KMS-11 (cell line): Measurements from ENCODE around the gene LRRK1.
"Not testable (repeated sequence)": the region's sequence is repeated elsewhere in the genome, so short reads cannot be mapped to it uniquely, and the experiment has no call there.

Experiments
- H2AFZ ChIP-seq: fragments of 200-600 bp; sonication (generic); 2 replicates; pipeline ENCODE4 v1.6.1; 2016; ENCODE audit warnings: antibody characterized with exemption, mixed run types, low read depth
- H3K27ac ChIP-seq: fragments of 200-600 bp; sonication (generic); 2 replicates; pipeline ENCODE4 v1.6.1; 2016; ENCODE audit warnings: mild to moderate bottlenecking, mixed run types
- H3K27me3 ChIP-seq: fragments of 200-600 bp; sonication (generic); 2 replicates; pipeline ENCODE4 v1.6.1; 2017; ENCODE audit warnings: mild to moderate bottlenecking, low read depth, mixed run types, moderate library complexity; ENCODE audit not compliant: insufficient read depth
- H3K36me3 ChIP-seq: fragments of 200-600 bp; sonication (generic); 2 replicates; pipeline ENCODE4 v1.6.1; 2017; ENCODE audit warnings: mild to moderate bottlenecking, mixed run types; ENCODE audit not compliant: insufficient read depth
- H3K4me1 ChIP-seq: fragments of 200-600 bp; sonication (generic); 2 replicates; pipeline ENCODE4 v1.6.1; 2016; ENCODE audit warnings: mild to moderate bottlenecking, low read depth, mixed run types; ENCODE audit not compliant: poor library complexity, severe bottlenecking
- H3K4me2 ChIP-seq: fragments of 200-600 bp; sonication (generic); 2 replicates; pipeline ENCODE4 v1.7.0; 2016; ENCODE audit warnings: mild to moderate bottlenecking, mixed run types
- H3K4me3 ChIP-seq: fragments of 200-600 bp; sonication (generic); IDR thresholded peaks from 2 replicates; pipeline ENCODE4 v1.6.1; 2017; ENCODE audit warnings: low read depth, low read length, mixed read lengths; ENCODE audit not compliant: insufficient read depth
- H3K79me2 ChIP-seq: fragments of 200-600 bp; sonication (generic); 2 replicates; pipeline ENCODE4 v1.6.1; 2016; ENCODE audit warnings: low read depth, mixed run types; ENCODE audit not compliant: insufficient read depth
- H3K9ac ChIP-seq: fragments of 200-600 bp; sonication (generic); 2 replicates; pipeline ENCODE4 v1.6.1; 2016; ENCODE audit warnings: mild to moderate bottlenecking, mixed run types
- H4K20me1 ChIP-seq: fragments of 200-600 bp; sonication (generic); 2 replicates; pipeline ENCODE4 v1.6.1; 2016; ENCODE audit warnings: mild to moderate bottlenecking, mixed run types; ENCODE audit not compliant: insufficient read depth
- TF ChIP-seq, protein P1 (sequence below): fragments of 200-600 bp; sonication (generic); conservative IDR thresholded peaks from 2 replicates; pipeline ENCODE4 v1.6.1; 2017; ENCODE audit warnings: low read depth, mild to moderate bottlenecking, antibody characterized with exemption, low read length, moderate library complexity, mixed read lengths

LRRK1 gene

DNA sequence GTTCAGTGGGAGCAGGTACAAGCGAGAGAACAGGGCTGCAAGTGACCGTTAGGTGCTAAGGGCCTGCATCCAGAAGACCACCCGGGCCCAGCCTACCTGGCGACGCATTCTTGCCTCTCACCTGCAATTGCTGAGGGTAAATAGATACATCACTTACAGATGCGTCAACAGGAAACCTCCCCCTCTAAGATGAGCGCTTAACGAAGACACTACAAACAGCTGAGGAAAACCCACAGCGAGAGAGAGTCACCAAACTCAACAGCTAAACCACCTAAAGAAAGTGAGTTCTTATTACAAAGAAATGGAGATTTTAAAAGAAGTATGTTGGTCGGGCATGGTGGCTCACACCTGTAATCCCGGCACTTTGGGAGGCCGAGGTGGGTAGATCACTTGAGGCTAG is 174.8 kb downstream of the LRRK1 start:
- Histone ChIP-seq H3K27ac (no peak overlapping the region), H3K4me2 (no peak overlapping the region), H4K20me1 (no peaks in the 10 kb centered on the region), H3K9ac (no peak overlapping the region), H3K4me1 (peaks cover 22% of the 10 kb centered on the region), H3K79me2 (no peaks in the 10 kb centered on the region), H2AFZ (no peak overlapping the region), H3K27me3 (no peaks in the 10 kb centered on the region), H3K36me3 (no peaks in the 10 kb centered on the region), H3K4me3 (no peak overlapping the region)
- TF ChIP-seq, protein P1, sequence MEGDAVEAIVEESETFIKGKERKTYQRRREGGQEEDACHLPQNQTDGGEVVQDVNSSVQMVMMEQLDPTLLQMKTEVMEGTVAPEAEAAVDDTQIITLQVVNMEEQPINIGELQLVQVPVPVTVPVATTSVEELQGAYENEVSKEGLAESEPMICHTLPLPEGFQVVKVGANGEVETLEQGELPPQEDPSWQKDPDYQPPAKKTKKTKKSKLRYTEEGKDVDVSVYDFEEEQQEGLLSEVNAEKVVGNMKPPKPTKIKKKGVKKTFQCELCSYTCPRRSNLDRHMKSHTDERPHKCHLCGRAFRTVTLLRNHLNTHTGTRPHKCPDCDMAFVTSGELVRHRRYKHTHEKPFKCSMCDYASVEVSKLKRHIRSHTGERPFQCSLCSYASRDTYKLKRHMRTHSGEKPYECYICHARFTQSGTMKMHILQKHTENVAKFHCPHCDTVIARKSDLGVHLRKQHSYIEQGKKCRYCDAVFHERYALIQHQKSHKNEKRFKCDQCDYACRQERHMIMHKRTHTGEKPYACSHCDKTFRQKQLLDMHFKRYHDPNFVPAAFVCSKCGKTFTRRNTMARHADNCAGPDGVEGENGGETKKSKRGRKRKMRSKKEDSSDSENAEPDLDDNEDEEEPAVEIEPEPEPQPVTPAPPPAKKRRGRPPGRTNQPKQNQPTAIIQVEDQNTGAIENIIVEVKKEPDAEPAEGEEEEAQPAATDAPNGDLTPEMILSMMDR: no peak

DNA sequence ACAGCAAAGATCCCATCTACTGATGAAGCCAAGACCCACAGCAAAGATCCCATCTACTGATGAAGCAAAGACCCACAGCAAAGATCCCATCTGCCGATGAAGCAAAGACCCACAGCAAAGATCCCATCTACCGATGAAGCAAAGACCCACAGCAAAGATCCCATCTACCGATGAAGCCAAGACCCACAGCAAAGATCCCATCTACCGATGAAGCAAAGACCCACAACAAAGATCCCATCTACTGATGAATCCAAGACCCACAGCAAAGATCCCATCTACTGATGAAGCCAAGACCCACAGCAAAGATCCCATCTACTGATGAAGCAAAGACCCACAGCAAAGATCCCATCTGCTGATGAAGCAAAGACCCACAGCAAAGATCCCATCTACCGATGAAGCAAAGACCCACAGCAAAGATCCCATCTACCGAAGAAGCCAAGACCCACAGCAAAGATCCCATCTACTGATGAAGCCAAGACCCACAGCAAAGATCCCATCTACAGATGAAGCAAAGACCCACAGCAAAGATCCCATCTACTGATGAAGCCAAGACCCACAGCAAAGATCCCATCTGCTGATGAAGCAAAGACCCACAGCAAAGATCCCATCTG is 176.7 kb downstream of the LRRK1 start:
- not testable (repeated sequence) for H4K20me1 ChIP-seq, H3K36me3 ChIP-seq, H3K9ac ChIP-seq, H2AFZ ChIP-seq, H3K27ac ChIP-seq, H3K79me2 ChIP-seq, H3K4me3 ChIP-seq, H3K4me2 ChIP-seq, H3K27me3 ChIP-seq, H3K4me1 ChIP-seq

GRCh38 chr15:101097111-101097510 is 178.0 kb downstream of the LRRK1 start:
- H3K4me1 ChIP-seq: no peaks in the 10 kb centered on the region
- H3K4me3 ChIP-seq: no peak overlapping the region
- H3K79me2 ChIP-seq: no peaks in the 10 kb centered on the region
- H3K27me3 ChIP-seq: no peaks in the 10 kb centered on the region
- H3K4me2 ChIP-seq: no peak overlapping the region
- H2AFZ ChIP-seq: no peak overlapping the region
- TF ChIP-seq, protein P1: no peak
- H3K36me3 ChIP-seq: no peaks in the 10 kb centered on the region
- H4K20me1 ChIP-seq: no peaks in the 10 kb centered on the region
- no peak overlapping the region for H3K9ac ChIP-seq
- no peak overlapping the region for H3K27ac ChIP-seq

GRCh38 chr15:101099183-101099582 is 180.0 kb downstream of the LRRK1 start:
- Histone ChIP-seq H3K4me2 (no peak overlapping the region), H3K27ac (no peak overlapping the region), H3K27me3 (no peaks in the 10 kb centered on the region), H3K9ac (no peak overlapping the region), H3K36me3 (no peaks in the 10 kb centered on the region), H3K79me2 (no peaks in the 10 kb centered on the region), H2AFZ (no peak overlapping the region), H4K20me1 (no peaks in the 10 kb centered on the region), H3K4me3 (no peak overlapping the region), H3K4me1 (no peaks in the 10 kb centered on the region)
- TF ChIP-seq, protein P1: no peak

DNA sequence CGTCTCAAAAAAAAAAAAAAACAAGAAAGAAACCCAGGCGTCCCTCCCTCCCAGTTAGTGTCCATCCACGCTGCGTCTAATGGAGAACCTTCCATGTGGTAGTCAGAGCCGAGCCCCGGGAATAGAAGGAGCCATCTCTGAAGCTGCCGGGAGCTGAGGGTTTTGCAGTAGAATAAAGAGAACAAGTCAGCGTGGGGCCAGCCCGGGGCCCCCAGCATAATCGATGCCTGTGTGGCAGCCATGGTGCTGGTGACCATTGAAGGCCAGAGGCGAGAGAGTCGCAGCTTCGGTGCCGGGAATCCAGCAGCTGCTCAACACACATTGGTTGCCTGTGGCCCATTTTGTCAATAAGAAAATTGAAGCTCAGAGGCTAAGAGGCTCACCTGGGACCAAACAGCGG is 181.0 kb downstream of the LRRK1 start:
- H3K9ac ChIP-seq: no peak overlapping the region
- TF ChIP-seq, protein P1: no peak
- H3K4me2 ChIP-seq: no peak overlapping the region
- H3K27ac ChIP-seq: no peak overlapping the region
- no peaks in the 10 kb centered on the region for H3K4me1 ChIP-seq
- H3K27me3 ChIP-seq: no peaks in the 10 kb centered on the region
- H3K79me2 ChIP-seq: no peaks in the 10 kb centered on the region
- no peak overlapping the region for H3K4me3 ChIP-seq
- H4K20me1 ChIP-seq: no peaks in the 10 kb centered on the region
- H3K36me3 ChIP-seq: no peaks in the 10 kb centered on the region
- H2AFZ ChIP-seq: no peak overlapping the region
